Calu3 (cell line): Measurements from ENCODE around the gene KSR2. TPM values are rescaled to one million over a fixed set of nuclear protein-coding genes. Genes with fewer than 3 reads are reported as not detected.

ENCODE experiments used
- BruUV-seq: library from RNA; stranded (reverse); fragments of 400-500 nt; replicated peaks from 2 replicates; lab custom pipeline; 2021; lab: Mats Ljungman, UMichigan
- CTCF ChIA-PET: fragments of 300-600 bp; sonication (Branson Sonifier 250); formaldehyde crosslinking; loops from one replicate; lab custom pipeline; 2022; ENCODE audit warnings: antibody characterized with exemption; lab: Charles Lee
- DNase-seq: peaks from one replicate; pipeline ENCODE4 v3.0.0; 2022
- H3K27ac Mint-ChIP-seq: one replicate; pipeline ENCODE4 v1.8.0; 2022; ENCODE audit warnings: mixed read lengths; ENCODE audit not compliant: unreplicated experiment
- H3K27me3 Mint-ChIP-seq: one replicate; pipeline ENCODE4 v1.8.0; 2022; ENCODE audit warnings: mixed read lengths; ENCODE audit not compliant: unreplicated experiment
- H3K36me3 Mint-ChIP-seq: one replicate; pipeline ENCODE4 v1.8.0; 2022; ENCODE audit warnings: mild to moderate bottlenecking, moderate library complexity, mixed read lengths; ENCODE audit not compliant: insufficient read depth, unreplicated experiment
- H3K4me1 Mint-ChIP-seq: one replicate; pipeline ENCODE4 v1.8.0; 2022; ENCODE audit warnings: mild to moderate bottlenecking, low read depth, mixed read lengths; ENCODE audit not compliant: unreplicated experiment
- H3K4me3 Mint-ChIP-seq: one replicate; pipeline ENCODE4 v1.8.0; 2022; ENCODE audit warnings: mild to moderate bottlenecking, low read depth, moderate library complexity, mixed read lengths; ENCODE audit not compliant: unreplicated experiment
- H3K9me3 Mint-ChIP-seq: one replicate; pipeline ENCODE4 v1.8.0; 2022; ENCODE audit warnings: low read depth, mixed read lengths; ENCODE audit not compliant: unreplicated experiment
- CTCF ChIP-seq: fragments of 200-600 bp; IDR thresholded peaks from one replicate; pipeline ENCODE4 v1.8.0; 2022; ENCODE audit warnings: antibody characterized with exemption; ENCODE audit not compliant: unreplicated experiment
- intact Hi-C: fragments of 100-400 bp; cut with micrococcal nuclease; formaldehyde crosslinking; loops from one replicate; pipeline ENCODE4 v1.10.0; 2022; ENCODE audit not compliant: unreplicated experiment
- total RNA-seq: library from RNA; stranded (reverse); gene quantifications from 2 replicates; pipeline ENCODE4 v1.2.3, GENCODE V29; 2022

KSR2 gene
- total RNA-seq, 1 experiment from 2014 or later, result 1.9 TPM

- no peak overlapping the region for H3K27ac Mint-ChIP-seq
- no peak for DNase-seq
- H3K27me3 Mint-ChIP-seq, result peaks cover 14% of the 10 kb centered on the region
- CTCF ChIA-PET, result interaction anchor here (0.6 kb wide), 1 partner anchor 110 kb away, joined by 3 read pairs; no protein-coding TSS in a partner anchor
- BruUV-seq, result no TSS peak
- H3K4me3 Mint-ChIP-seq, result no peak overlapping the region
- H3K9me3 Mint-ChIP-seq, result no peaks in the 10 kb centered on the region
- intact Hi-C loops, result no loop called here
- TF ChIP-seq CTCF, result no peak
- no peaks in the 10 kb centered on the region for H3K4me1 Mint-ChIP-seq
- no peaks in the 10 kb centered on the region for H3K36me3 Mint-ChIP-seq
Measured at GRCh38 chr12:117818400-117818799, 150.4 kb downstream of the KSR2 start.

- Mint-ChIP-seq H3K27ac (no peak overlapping the region), H3K36me3 (no peaks in the 10 kb centered on the region), H3K4me3 (no peak overlapping the region), H3K27me3 (peaks cover 32% of the 10 kb centered on the region), H3K4me1 (no peaks in the 10 kb centered on the region), H3K9me3 (no peaks in the 10 kb centered on the region)
- TF ChIP-seq CTCF, result no peak
- intact Hi-C loops, result no loop called here
- BruUV-seq, result no TSS peak
- no peak for DNase-seq
- CTCF ChIA-PET, result no interaction called here
Measured at GRCh38 chr12:117809509-117809908, 159.3 kb downstream of the KSR2 start.

- peaks cover 32% of the 10 kb centered on the region for H3K27me3 Mint-ChIP-seq
- no peak overlapping the region for H3K27ac Mint-ChIP-seq
- no peak overlapping the region for H3K4me3 Mint-ChIP-seq
- no peaks in the 10 kb centered on the region for H3K4me1 Mint-ChIP-seq
- H3K9me3 Mint-ChIP-seq, result no peaks in the 10 kb centered on the region
- CTCF ChIA-PET, result interaction anchor here (0.6 kb wide), 1 partner anchor 421 kb away, joined by 3 read pairs; no protein-coding TSS in a partner anchor
- BruUV-seq, result no TSS peak
- no peak for DNase-seq
- no peaks in the 10 kb centered on the region for H3K36me3 Mint-ChIP-seq
- intact Hi-C loops, result no loop called here
- no peak for TF ChIP-seq CTCF
Measured at GRCh38 chr12:117807946-117808345, 160.8 kb downstream of the KSR2 start.

- no TSS peak for BruUV-seq
- H3K27me3 Mint-ChIP-seq, result peaks cover 32% of the 10 kb centered on the region
- no peaks in the 10 kb centered on the region for H3K4me1 Mint-ChIP-seq
- no peak overlapping the region for H3K4me3 Mint-ChIP-seq
- CTCF ChIA-PET, result no interaction called here
- H3K9me3 Mint-ChIP-seq, result no peaks in the 10 kb centered on the region
- no peak overlapping the region for H3K27ac Mint-ChIP-seq
- no peaks in the 10 kb centered on the region for H3K36me3 Mint-ChIP-seq
- no peak for TF ChIP-seq CTCF
- intact Hi-C loops, result no loop called here
- no peak for DNase-seq
Measured at GRCh38 chr12:117807355-117807754, 161.4 kb downstream of the KSR2 start.
